HG03575 (cell line): ENCODE measurements around the gene EQTN.
A peak's percentile ranks its signal among the peaks of the same experiment; 100 is the strongest.

ENCODE experiments used
- ATAC-seq: cut with Tn5 transposase; IDR thresholded peaks from one replicate; pipeline ENCODE4 v1.9.1; 2021; ENCODE audit not compliant: unreplicated experiment, insufficient number of reproducible peaks, low FRiP score; ENCODE audit errors: extremely low read depth

The EQTN gene

GRCh38 chr9:27297050-27297449 is at the start of gene EQTN:
Gene EQTN, minus strand, starts transcription at chr9:27297150. Its CDS starts 95 bp downstream, at chr9:27297055.
- ATAC-seq: no peak

- ATAC-seq: no peak
These were observed 47.8 kb upstream of the EQTN start for GRCh38 chr9:27344776-27345175.

- ATAC-seq: no peak
These were observed 44.8 kb upstream of the EQTN start for GRCh38 chr9:27341545-27342294.

- ATAC-seq: no peak
These were observed 44.1 kb upstream of the EQTN start for GRCh38 chr9:27340961-27341511.

GRCh38 chr9:27340285-27340674 is 43.3 kb upstream of the EQTN start:
- ATAC-seq: no peak

- no peak for ATAC-seq
These were observed 42.8 kb upstream of the EQTN start for GRCh38 chr9:27339661-27340284.

- no peak for ATAC-seq
These were observed 41.6 kb upstream of the EQTN start for GRCh38 chr9:27338527-27338903.

- no peak for ATAC-seq
These were observed 41.0 kb upstream of the EQTN start for GRCh38 chr9:27337833-27338526.

- no peak for ATAC-seq
These were observed 40.3 kb upstream of the EQTN start for GRCh38 chr9:27337236-27337635.

GRCh38 chr9:27336829-27337228 is 39.9 kb upstream of the EQTN start:
- no peak for ATAC-seq

- ATAC-seq: no peak
These were observed 39.2 kb upstream of the EQTN start for GRCh38 chr9:27336126-27336525.

- no peak for ATAC-seq
These were observed 38.1 kb upstream of the EQTN start for GRCh38 chr9:27335075-27335474.

GRCh38 chr9:27333241-27334052 is 36.5 kb upstream of the EQTN start:
- peak; percentile 86 for ATAC-seq

- ATAC-seq: no peak
These were observed 34.4 kb upstream of the EQTN start for GRCh38 chr9:27331393-27331792.

- ATAC-seq: no peak
These were observed 32.3 kb upstream of the EQTN start for GRCh38 chr9:27329291-27329690.

- ATAC-seq: no peak
These were observed 31.5 kb upstream of the EQTN start for GRCh38 chr9:27328483-27328882.

GRCh38 chr9:27311184-27311583 is 14.2 kb upstream of the EQTN start:
- ATAC-seq: no peak

- ATAC-seq: no peak
These were observed 13.6 kb upstream of the EQTN start for GRCh38 chr9:27310582-27310981.

GRCh38 chr9:27308691-27309390 is 11.9 kb upstream of the EQTN start:
- no peak for ATAC-seq
